Vagina (tissue), 2 donors: Measurements from ENCODE around the gene PCDHAC1.

Experiments used
- CTCF ChIP-seq, 3 experiments: fragments of 450-650 bp in 2 of 3; fragments of 200-600 bp in 1 of 3; sonication (generic) in 1 of 3; IDR thresholded peaks; one replicate each; pipeline ENCODE4 v1.5.1; 2017 to 2019; ENCODE audit warnings: antibody characterized with exemption in 3 of 3, mild to moderate bottlenecking in 2 of 3, moderate library complexity in 2 of 3
- POLR2A ChIP-seq, 2 donors: fragments of 450-650 bp; IDR thresholded peaks; one replicate each; pipeline ENCODE4 v1.6.1; 2017; ENCODE audit warnings: antibody characterized with exemption in 2 of 2, mild to moderate bottlenecking in 2 of 2, moderate library complexity in 2 of 2

GRCh38 chr5:140977003-140977402 lies 50.9 kb downstream of the PCDHAC1 start:
- TF ChIP-seq POLR2A (IDR thresholded peaks at IDR 0.05) (no peak), CTCF (IDR thresholded peaks at IDR 0.05) (no peak)
